Retinal pigment epithelial cell (primary cell): Measurements from ENCODE around the gene NR0B2.

Source experiments
- DNase-seq: peaks from one replicate; pipeline ENCODE4 v3.0.0-alpha.2; 2010; ENCODE audit warnings: low read depth
- H3K4me3 ChIP-seq: 2 replicates; pipeline ENCODE4 v1.5.1; 2011; ENCODE audit warnings: mild to moderate bottlenecking, low read length, control low read depth, moderate library complexity
- CTCF ChIP-seq: conservative IDR thresholded peaks from 2 replicates; pipeline ENCODE4 v1.5.1; 2011; ENCODE audit warnings: low read depth, low read length, control low read depth, inconsistent platforms

The NR0B2 gene

DNA sequence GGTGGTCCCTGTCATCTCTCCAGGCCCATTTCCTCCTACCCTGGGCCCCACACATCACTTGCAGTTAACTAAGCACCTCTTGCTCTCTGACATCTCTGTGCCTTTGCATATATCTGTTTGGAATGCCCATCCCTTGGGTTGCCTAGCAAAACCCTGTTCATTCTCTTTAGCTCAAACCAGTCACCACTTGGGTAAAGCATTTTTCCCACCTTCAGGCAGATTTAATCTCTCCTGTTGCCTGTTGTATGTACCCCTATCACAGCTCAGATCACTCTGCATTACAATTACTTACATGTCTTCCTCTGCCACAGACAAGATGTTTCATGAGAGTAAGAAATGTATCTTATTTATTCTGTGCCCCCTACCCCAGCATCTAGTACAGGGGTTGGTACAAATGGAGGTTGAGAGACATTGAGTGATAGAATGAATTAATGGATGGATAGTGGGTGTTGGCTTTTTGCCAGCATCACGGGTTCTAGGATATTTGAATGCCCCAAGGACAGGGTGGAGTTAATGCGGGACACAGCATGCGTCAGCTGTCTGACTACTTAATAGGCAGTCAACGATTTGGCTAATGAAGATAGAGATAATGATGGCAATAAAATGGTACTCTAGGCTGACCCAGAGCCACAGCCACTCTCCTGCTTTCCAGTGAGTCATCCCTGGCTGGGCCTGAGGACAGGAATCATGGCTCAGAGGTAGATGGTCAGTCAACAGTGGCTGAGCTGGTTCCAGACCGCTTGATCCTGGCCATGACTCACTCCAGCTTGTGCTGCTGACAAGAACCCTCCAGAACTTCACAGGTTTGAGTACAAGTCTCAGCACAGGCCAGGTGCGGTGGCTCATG is 6.5 kb downstream of the NR0B2 start:
- TF ChIP-seq CTCF, result no peak
- no peak overlapping the region for H3K4me3 ChIP-seq
- no peak for DNase-seq

GRCh38 chr1:26900815-26901511 is 12.8 kb downstream of the NR0B2 start:
- DNase-seq, result no peak
- no peak for TF ChIP-seq CTCF
- peak overlapping the region; percentile 90 for H3K4me3 ChIP-seq

DNA sequence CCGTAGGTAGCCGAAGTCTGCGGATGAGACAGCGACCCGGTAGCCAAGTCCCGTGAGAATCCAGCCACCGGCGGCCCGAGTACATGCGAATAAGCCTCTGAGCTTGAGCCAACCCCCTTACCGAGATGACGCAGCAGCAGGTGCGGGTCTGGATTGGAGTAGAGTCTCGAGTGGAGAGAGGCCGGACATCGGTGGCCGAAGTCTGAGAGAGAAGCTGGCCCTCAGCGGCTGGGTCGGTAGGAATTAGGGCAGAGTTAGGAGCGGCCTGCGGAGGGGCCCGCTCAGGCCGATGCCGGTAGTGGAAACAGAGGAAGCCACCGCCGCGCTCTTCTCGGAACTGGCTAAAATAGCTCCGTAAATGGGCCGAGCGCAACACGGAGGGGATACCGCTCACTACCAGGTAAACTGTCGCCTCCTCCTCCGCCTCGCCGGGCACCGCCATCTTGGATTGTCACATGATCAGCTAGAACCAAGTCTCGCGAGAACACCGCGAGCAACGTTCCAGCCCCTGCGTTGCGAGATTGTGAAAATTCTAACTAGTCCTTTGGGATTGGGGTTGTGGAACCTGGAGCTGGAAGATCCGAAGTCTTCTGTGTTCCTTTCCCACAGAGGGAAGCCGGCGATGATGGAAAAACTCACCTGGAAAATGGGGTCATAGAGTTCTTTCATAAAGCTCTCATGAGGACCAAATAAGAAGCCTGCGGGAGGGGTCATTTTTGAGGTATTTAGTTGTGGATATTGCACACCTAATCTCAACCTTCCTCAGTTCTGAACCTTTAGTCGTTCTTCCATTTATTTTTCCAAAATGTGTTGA is 13.6 kb downstream of the NR0B2 start, which contains the start of gene GPATCH3:
Gene GPATCH3, minus strand, starts transcription at position 467 of the 814 bp plus-strand sequence. Its CDS starts 25 bp downstream, at position 442.
- H3K4me3 ChIP-seq, result peak within 1 kb of the TSS; percentile 90
- peak; percentile 79 for DNase-seq
- TF ChIP-seq CTCF, result no peak

DNA sequence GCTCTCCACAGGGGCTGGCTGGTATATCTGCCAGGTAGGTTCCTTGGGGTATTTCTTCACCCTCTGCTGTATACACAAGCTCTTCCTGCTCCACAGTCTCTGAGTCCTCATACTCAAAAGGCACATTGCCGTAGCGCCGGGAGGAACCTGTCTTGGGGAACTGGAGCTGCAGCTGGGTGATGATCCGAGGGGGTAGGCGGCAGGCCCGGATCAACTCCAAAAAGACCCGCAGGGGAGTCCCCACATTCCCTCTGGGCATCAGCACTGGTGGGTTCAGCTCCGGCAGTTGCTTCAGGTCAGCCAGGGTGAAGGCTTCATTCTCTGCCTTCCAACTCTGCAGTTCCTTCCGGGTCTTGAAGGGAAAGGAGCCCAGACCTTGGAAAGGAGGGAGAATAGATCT is 16.4 kb downstream of the NR0B2 start:
- DNase-seq, result no peak
- no peak overlapping the region for H3K4me3 ChIP-seq
- TF ChIP-seq CTCF, result no peak

- no peak overlapping the region for H3K4me3 ChIP-seq
- no peak for DNase-seq
- no peak for TF ChIP-seq CTCF
Observed at GRCh38 chr1:26894263-26894662, 19.5 kb downstream of the NR0B2 start.

DNA sequence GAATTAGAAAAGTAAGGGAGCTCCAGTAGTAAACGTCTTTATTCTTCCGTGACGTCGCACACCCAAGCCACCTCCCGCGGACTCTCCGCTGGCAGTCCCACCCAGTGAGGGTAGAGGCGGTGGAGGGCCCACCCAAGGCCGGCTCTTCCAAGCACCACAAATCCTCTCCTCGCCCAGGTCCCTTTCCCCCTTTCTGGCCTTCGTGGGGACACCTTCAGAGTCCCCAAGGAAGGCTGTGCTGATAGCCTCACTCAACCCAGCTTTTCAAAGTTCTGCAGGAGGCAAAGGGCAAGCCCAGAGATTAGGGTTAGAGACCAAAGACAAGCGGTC is 23.3 kb downstream of the NR0B2 start:
- no peak for TF ChIP-seq CTCF
- H3K4me3 ChIP-seq, result peak overlapping the region; percentile 86
- no peak for DNase-seq
